Stomach smooth muscle (tissue), 2 donors: ENCODE data around the gene GLB1L2.
"Not testable (repeated sequence)": the region's sequence is repeated elsewhere in the genome, so short reads cannot be mapped to it uniquely, and the experiment has no call there.

Experiments
- H3K27ac ChIP-seq: one replicate; pipeline ENCODE4 v1.7.0; 2013; ENCODE audit warnings: mild to moderate bottlenecking, low read length, inconsistent platforms
- H3K27me3 ChIP-seq, 2 donors: one replicate each; pipeline ENCODE4 v1.7.0; 2013; ENCODE audit warnings: low read length in 2 of 2; ENCODE audit not compliant: insufficient read depth in 2 of 2, control insufficient read depth in 1 of 2
- H3K36me3 ChIP-seq, 2 donors: one replicate each; pipeline ENCODE4 v1.7.0; 2013; ENCODE audit warnings: low read length in 2 of 2; ENCODE audit not compliant: control insufficient read depth in 2 of 2, insufficient read depth in 2 of 2
- H3K4me1 ChIP-seq: one replicate; pipeline ENCODE4 v1.7.0; 2013; ENCODE audit warnings: low read length; ENCODE audit not compliant: control insufficient read depth, insufficient read depth
- H3K4me3 ChIP-seq, 2 donors: one replicate each; pipeline ENCODE4 v1.7.0; 2013; ENCODE audit warnings: low read length in 2 of 2
- H3K9ac ChIP-seq, 2 donors: one replicate each; pipeline ENCODE4 v1.7.0; 2013; ENCODE audit warnings: low read length in 2 of 2, mild to moderate bottlenecking in 1 of 2
- H3K9me3 ChIP-seq, 2 donors: one replicate each; pipeline ENCODE4 v1.7.0; 2013; ENCODE audit warnings: low read length in 2 of 2; ENCODE audit not compliant: control insufficient read depth in 2 of 2
- donor health status: healthy.
- donor health status: Pancreatic carcinoma.

Gene GLB1L2

GRCh38 chr11:134339756-134340155 is 8.0 kb downstream of the GLB1L2 start:
- H3K4me1 ChIP-seq, result no peaks in the 10 kb centered on the region
- H3K4me3 ChIP-seq, result no peak overlapping the region
- H3K27me3 ChIP-seq, result no peaks in the 10 kb centered on the region
- H3K27ac ChIP-seq, result no peak overlapping the region
- no peak overlapping the region for H3K9ac ChIP-seq
- H3K9me3 ChIP-seq, result no peaks in the 10 kb centered on the region
- no peaks in the 10 kb centered on the region for H3K36me3 ChIP-seq

GRCh38 chr11:134340354-134340964 is 8.7 kb downstream of the GLB1L2 start:
- H3K9ac ChIP-seq, result no peak overlapping the region
- no peak overlapping the region for H3K4me3 ChIP-seq
- no peaks in the 10 kb centered on the region for H3K36me3 ChIP-seq
- no peak overlapping the region for H3K27ac ChIP-seq
- H3K27me3 ChIP-seq, result no peaks in the 10 kb centered on the region
- H3K9me3 ChIP-seq, result no peaks in the 10 kb centered on the region
- no peaks in the 10 kb centered on the region for H3K4me1 ChIP-seq

GRCh38 chr11:134341805-134342571 is 10.2 kb downstream of the GLB1L2 start:
- H3K4me3 ChIP-seq, result no peak overlapping the region

GRCh38 chr11:134342572-134343340 is 11.0 kb downstream of the GLB1L2 start:
- Histone ChIP-seq H3K27me3 (no peaks in the 10 kb centered on the region), H3K36me3 (no peaks in the 10 kb centered on the region), H3K9ac (no peak overlapping the region), H3K9me3 (no peaks in the 10 kb centered on the region), H3K4me3 (no peak overlapping the region), H3K4me1 (no peaks in the 10 kb centered on the region), H3K27ac (no peak overlapping the region)

More at GRCh38 chr11:134341805-134342571, 10.2 kb downstream of the GLB1L2 start:
- Histone ChIP-seq H3K9me3 (no peaks in the 10 kb centered on the region), H3K36me3 (no peaks in the 10 kb centered on the region), H3K9ac (no peak overlapping the region), H3K27ac (no peak overlapping the region), H3K4me1 (no peaks in the 10 kb centered on the region), H3K27me3 (no peaks in the 10 kb centered on the region)

GRCh38 chr11:134343646-134344045 is 11.9 kb downstream of the GLB1L2 start:
- Histone ChIP-seq H3K27me3 (no peaks in the 10 kb centered on the region), H3K27ac (no peak overlapping the region), H3K4me1 (no peaks in the 10 kb centered on the region), H3K36me3 (no peaks in the 10 kb centered on the region), H3K4me3 (no peak overlapping the region), H3K9me3 (no peaks in the 10 kb centered on the region), H3K9ac (no peak overlapping the region)

GRCh38 chr11:134344497-134345236 is 12.9 kb downstream of the GLB1L2 start:
- not testable (repeated sequence) for H3K36me3 ChIP-seq, H3K4me1 ChIP-seq, H3K9me3 ChIP-seq, H3K9ac ChIP-seq, H3K27me3 ChIP-seq, H3K4me3 ChIP-seq, H3K27ac ChIP-seq

GRCh38 chr11:134345237-134345550 is 13.4 kb downstream of the GLB1L2 start:
- H3K27ac ChIP-seq, result no peak overlapping the region
- H3K4me1 ChIP-seq, result no peaks in the 10 kb centered on the region
- peaks cover 0 to 2% of the 10 kb centered on the region in 2 donors for H3K36me3 ChIP-seq

GRCh38 chr11:134346101-134346975 is 14.6 kb downstream of the GLB1L2 start:
- peaks cover 0 to 2% of the 10 kb centered on the region in 2 donors for H3K36me3 ChIP-seq
- H3K9me3 ChIP-seq, result no peaks in the 10 kb centered on the region
- H3K4me1 ChIP-seq, result no peaks in the 10 kb centered on the region
- no peaks in the 10 kb centered on the region for H3K27me3 ChIP-seq
- no peak overlapping the region for H3K27ac ChIP-seq
- no peak overlapping the region for H3K4me3 ChIP-seq
- H3K9ac ChIP-seq, result no peak overlapping the region

More at GRCh38 chr11:134345237-134345550, 13.4 kb downstream of the GLB1L2 start:
- Histone ChIP-seq H3K9me3 (no peaks in the 10 kb centered on the region), H3K9ac (no peak overlapping the region), H3K4me3 (no peak overlapping the region), H3K27me3 (no peaks in the 10 kb centered on the region)

GRCh38 chr11:134346976-134347350 is 15.2 kb downstream of the GLB1L2 start:
- Histone ChIP-seq H3K27ac (no peak overlapping the region), H3K27me3 (no peaks in the 10 kb centered on the region)

GRCh38 chr11:134347441-134347840 is 15.7 kb downstream of the GLB1L2 start:
- Histone ChIP-seq H3K27me3 (no peaks in the 10 kb centered on the region), H3K9me3 (no peaks in the 10 kb centered on the region), H3K4me1 (no peaks in the 10 kb centered on the region), H3K27ac (no peak overlapping the region), H3K4me3 (no peak overlapping the region), H3K9ac (no peak overlapping the region), H3K36me3 (peaks cover 0 to 2% of the 10 kb centered on the region in 2 donors)

More at GRCh38 chr11:134346976-134347350, 15.2 kb downstream of the GLB1L2 start:
- H3K4me3 ChIP-seq, result no peak overlapping the region
- H3K9ac ChIP-seq, result no peak overlapping the region
- no peaks in the 10 kb centered on the region for H3K9me3 ChIP-seq
- H3K36me3 ChIP-seq, result peaks cover 0 to 2% of the 10 kb centered on the region in 2 donors
- H3K4me1 ChIP-seq, result no peaks in the 10 kb centered on the region
